ENCODE results near the gene PAN2.
A peak's percentile ranks its signal among the peaks of the same experiment; 100 is the strongest.
"Not testable (repeated sequence)": the region's sequence is repeated elsewhere in the genome, so short reads cannot be mapped to it uniquely, and the experiment has no call there.

The PAN2 gene

GRCh38 chr12:56338308-56339157, 4.7 kb upstream of the PAN2 start, which contains the start of gene IL23A:
TSS of gene IL23A (plus strand) at chr12:56338884. CDS start at chr12:56339045, 161 bp downstream.
- Histone ChIP-seq H3K27ac (ENCODE audit: low read depth, low read length) (peak within 1 kb of the TSS; percentile 69), H3K79me2 (ENCODE audit: insufficient read depth, low read length) (no peaks in the 10 kb centered on the region), H3K4me3 (ENCODE audit: insufficient read depth, low read length, poor library complexity, severe bottlenecking) (peak within 1 kb of the TSS; percentile 11), H3K36me3 (ENCODE audit: low read length) (no peaks in the 10 kb centered on the region), H3K9me2 (replicated peaks; ENCODE audit: insufficient read depth, low read length) (no peaks in the 10 kb centered on the region), H3F3A (ENCODE audit: insufficient read depth) (peaks cover 27% of the 10 kb centered on the region), H2AFZ (ENCODE audit: low read depth, low read length, severe bottlenecking) (peak within 1 kb of the TSS; percentile 44), H4K20me1 (ENCODE audit: low read depth, low read length) (no peaks in the 10 kb centered on the region), H3K9ac (ENCODE audit: low read length) (peak within 1 kb of the TSS; percentile 54), H3K27me3 (ENCODE audit: low read length) (no peaks in the 10 kb centered on the region), H3K9me3 (ENCODE audit: insufficient read depth, low read length) (no peaks in the 10 kb centered on the region), H3K4me2 (ENCODE audit: low read depth, low read length, poor library complexity, severe bottlenecking) (peak within 1 kb of the TSS; percentile 51)
- TF ChIP-seq CTCF (IDR thresholded peaks at IDR 0.05; ENCODE audit: insufficient read depth, low read length, poor library complexity, severe bottlenecking) (no peak), EZH2phosphoT487 (conservative IDR thresholded peaks at IDR 0.05; ENCODE audit: low read length) (no peak)

DNA sequence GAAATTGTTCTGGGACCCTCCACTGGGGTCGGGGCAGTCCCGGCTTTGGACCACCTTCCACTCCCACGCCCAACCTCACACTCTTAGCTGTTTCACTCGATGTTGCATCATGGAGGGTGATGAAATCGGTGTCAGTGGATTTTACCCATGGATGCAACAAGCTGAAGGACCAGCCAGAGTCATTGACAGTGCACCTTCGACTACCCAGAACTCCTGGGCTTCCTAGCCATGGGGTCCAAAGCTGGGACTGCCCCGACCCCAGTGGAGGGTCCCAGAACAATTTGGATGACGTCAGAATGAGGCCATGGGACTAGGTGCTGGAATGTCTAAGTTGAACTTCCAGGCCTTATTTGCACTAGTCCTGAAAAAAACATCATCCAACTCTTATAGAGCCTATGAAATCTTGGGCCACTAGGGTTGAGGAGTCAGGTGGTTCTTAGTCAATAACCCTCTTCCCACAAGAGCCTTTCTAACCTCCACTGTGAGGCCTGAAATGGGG, 4.0 kb upstream of the PAN2 start:
- TF ChIP-seq EZH2phosphoT487 (conservative IDR thresholded peaks at IDR 0.05; ENCODE audit: low read length) (no peak), CTCF (IDR thresholded peaks at IDR 0.05; ENCODE audit: insufficient read depth, low read length, poor library complexity, severe bottlenecking) (no peak)
- Histone ChIP-seq H3K4me2 (ENCODE audit: low read depth, low read length, poor library complexity, severe bottlenecking) (peak overlapping the region; percentile 51), H3K79me2 (ENCODE audit: insufficient read depth, low read length) (peaks cover 7% of the 10 kb centered on the region), H3K27me3 (ENCODE audit: low read length) (no peaks in the 10 kb centered on the region), H3F3A (ENCODE audit: insufficient read depth) (peaks cover 27% of the 10 kb centered on the region), H3K27ac (ENCODE audit: low read depth, low read length) (peak overlapping the region; percentile 69; the same call in 1 of the 2 replicates), H4K20me1 (ENCODE audit: low read depth, low read length) (no peaks in the 10 kb centered on the region), H3K4me3 (ENCODE audit: insufficient read depth, low read length, poor library complexity, severe bottlenecking) (no peak overlapping the region), H3K9me3 (ENCODE audit: insufficient read depth, low read length) (no peaks in the 10 kb centered on the region), H3K9me2 (replicated peaks; ENCODE audit: insufficient read depth, low read length) (no peaks in the 10 kb centered on the region), H3K36me3 (ENCODE audit: low read length) (no peaks in the 10 kb centered on the region), H3K9ac (ENCODE audit: low read length) (no peak overlapping the region), H2AFZ (ENCODE audit: low read depth, low read length, severe bottlenecking) (no peak overlapping the region)

DNA sequence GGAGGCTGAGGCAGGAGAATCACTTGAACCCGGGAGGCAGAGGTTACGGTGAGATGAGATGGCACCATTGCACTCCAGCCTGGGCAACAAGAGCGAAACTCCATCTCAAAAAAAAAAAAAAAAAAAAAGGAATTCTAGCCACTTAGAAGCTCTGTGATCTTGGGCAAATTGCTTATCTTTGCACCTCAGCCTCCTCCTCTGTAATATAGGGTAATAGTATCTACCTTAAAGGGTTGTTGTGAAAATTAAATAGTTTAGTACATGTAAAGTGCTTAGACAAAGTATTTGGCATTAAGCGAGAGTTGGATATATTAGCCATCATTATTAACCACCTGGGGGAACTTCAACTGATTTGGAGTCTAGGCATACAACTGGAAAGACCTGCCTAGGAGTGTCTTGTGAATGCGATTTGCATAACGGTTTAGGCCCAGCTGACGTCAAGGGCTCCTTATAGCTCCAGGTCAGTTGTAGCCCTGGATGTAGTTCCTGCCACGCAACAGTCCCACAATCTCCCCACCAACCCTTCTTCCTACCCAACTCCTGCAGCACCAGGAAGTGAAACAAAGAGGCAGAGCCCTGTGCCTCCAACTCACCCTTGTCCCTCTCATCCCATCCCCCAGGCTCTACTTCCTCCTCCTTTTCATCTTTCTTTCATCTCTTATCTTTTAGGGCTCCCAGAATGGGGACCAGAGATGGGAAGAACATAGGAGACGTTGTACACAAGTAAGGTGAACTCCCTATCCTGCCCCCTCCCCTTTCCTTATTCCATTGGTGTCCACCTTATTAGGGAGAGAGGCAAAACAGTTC, 2.8 kb upstream of the PAN2 start:
- Histone ChIP-seq H4K20me1 (ENCODE audit: low read depth, low read length) (no peaks in the 10 kb centered on the region), H3K36me3 (ENCODE audit: low read length) (no peaks in the 10 kb centered on the region), H3F3A (ENCODE audit: insufficient read depth) (peaks cover 34% of the 10 kb centered on the region), H3K27ac (ENCODE audit: low read depth, low read length) (peak overlapping the region; percentile 82), H3K4me3 (ENCODE audit: insufficient read depth, low read length, poor library complexity, severe bottlenecking) (no peak overlapping the region), H3K9me3 (ENCODE audit: insufficient read depth, low read length) (no peaks in the 10 kb centered on the region), H3K9me2 (replicated peaks; ENCODE audit: insufficient read depth, low read length) (no peaks in the 10 kb centered on the region), H3K4me2 (ENCODE audit: low read depth, low read length, poor library complexity, severe bottlenecking) (peak overlapping the region; percentile 49), H3K9ac (ENCODE audit: low read length) (peak overlapping the region; percentile 5; the same call in 1 of the 2 replicates), H2AFZ (ENCODE audit: low read depth, low read length, severe bottlenecking) (peak overlapping the region; percentile 3), H3K79me2 (ENCODE audit: insufficient read depth, low read length) (peaks cover 11% of the 10 kb centered on the region), H3K27me3 (ENCODE audit: low read length) (no peaks in the 10 kb centered on the region)
- TF ChIP-seq EZH2phosphoT487 (conservative IDR thresholded peaks at IDR 0.05; ENCODE audit: low read length) (no peak), CTCF (IDR thresholded peaks at IDR 0.05; ENCODE audit: insufficient read depth, low read length, poor library complexity, severe bottlenecking) (no peak)

DNA sequence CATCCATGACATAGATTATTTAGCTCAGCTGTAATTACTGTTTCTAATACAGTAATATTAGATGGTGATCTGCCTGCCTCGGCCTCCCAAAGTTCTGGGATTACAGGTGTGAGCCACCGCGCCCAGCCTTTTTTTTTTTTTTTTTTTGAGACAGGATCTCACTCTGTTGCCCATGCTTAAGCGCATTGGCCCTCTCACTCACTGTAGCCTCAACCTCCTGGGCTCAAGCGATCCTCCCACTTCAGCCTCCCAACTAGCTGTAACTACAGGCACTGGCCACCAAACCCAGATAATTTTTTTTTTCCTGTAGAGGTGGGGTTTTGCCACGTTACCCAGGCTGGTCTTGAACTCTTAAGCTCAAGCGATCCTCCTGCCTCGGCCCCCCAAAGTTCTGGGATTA, 1.7 kb upstream of the PAN2 start:
- Histone ChIP-seq H3K79me2 (ENCODE audit: insufficient read depth, low read length) (peaks cover 11% of the 10 kb centered on the region), H3F3A (ENCODE audit: insufficient read depth) (peaks cover 34% of the 10 kb centered on the region), H3K27ac (ENCODE audit: low read depth, low read length) (0 out of 2 replicates have a peak overlapping the region, but pooled peaks have one; percentile 82)
- H3K9me2 ChIP-seq (replicated peaks; ENCODE audit: insufficient read depth, low read length); H4K20me1 ChIP-seq (ENCODE audit: low read depth, low read length); H3K4me2 ChIP-seq (ENCODE audit: low read depth, low read length, poor library complexity, severe bottlenecking); H3K27me3 ChIP-seq (ENCODE audit: low read length); H2AFZ ChIP-seq (ENCODE audit: low read depth, low read length, severe bottlenecking); H3K9me3 ChIP-seq (ENCODE audit: insufficient read depth, low read length); H3K4me3 ChIP-seq (ENCODE audit: insufficient read depth, low read length, poor library complexity, severe bottlenecking); H3K36me3 ChIP-seq (ENCODE audit: low read length); H3K9ac ChIP-seq (ENCODE audit: low read length): not testable (repeated sequence)

Measured in SU-DHL-6 (cell line).